Stimulated activated CD4-positive, alpha-beta T cell treated with anti-CD3 and anti-CD28 coated beads, Interleukin-1b, Interleukin-23, amount 100 ng/mL, for 48 hours (primary cell): Measurements from ENCODE around the gene WHAMM.

Source experiments
- DNase-seq: peaks from one replicate; pipeline ENCODE4 v3.0.0-alpha.2; 2020

Gene WHAMM

DNA sequence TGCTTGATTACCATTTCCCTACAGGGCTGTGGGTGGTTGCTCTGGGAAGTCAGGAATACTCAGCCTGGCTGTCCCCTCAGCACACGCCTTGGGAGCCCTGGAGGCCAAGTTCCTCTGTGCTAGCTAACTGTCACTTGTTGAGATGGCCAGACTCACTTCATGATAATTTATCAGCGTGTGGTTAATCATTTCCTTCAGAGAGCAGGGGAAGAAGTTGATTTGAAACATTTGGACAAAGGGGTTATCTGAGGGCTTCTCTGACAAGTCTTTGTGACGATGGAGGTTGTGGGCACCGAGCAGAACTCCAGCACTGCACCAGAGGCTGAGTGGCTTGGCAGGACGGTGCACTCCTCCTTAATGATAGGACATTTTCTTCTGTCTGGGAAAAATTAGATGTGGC is 61.9 kb downstream of the WHAMM start:
- DNase-seq = no peak

DNA sequence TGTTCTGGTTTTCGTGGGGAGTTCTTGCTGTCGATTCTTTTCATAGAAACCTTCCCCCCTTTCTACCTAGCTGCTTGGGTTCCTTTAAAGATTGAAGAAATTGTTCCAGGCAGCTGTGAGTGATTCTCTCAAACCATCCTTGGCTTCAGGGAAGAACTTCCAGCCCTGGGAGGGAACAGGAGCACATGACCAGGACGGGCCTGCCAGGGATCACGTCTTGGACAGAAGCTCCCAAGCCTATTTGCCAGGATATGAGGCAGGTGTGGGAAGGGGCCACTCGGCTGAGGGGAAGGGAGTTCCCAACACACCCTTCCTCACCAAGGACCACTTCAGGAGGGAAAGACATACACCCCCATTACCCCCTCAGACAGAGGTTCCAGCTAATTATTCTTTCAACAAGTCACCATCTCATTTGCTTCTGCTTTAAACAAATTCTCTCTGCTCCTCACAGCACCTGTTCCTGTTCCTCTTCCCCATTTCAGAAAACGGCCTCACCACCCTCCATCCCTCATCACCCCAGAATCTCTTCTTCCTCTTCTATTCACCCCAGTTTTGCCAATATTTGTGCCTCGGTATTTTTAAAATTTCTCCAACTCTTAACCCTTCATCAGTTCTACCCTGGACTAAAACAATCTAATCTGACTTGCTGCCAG is 62.5 kb downstream of the WHAMM start:
- no peak for DNase-seq

- no peak for DNase-seq
Observed at GRCh38 chr15:82873000-82873680, 63.7 kb downstream of the WHAMM start.

DNA sequence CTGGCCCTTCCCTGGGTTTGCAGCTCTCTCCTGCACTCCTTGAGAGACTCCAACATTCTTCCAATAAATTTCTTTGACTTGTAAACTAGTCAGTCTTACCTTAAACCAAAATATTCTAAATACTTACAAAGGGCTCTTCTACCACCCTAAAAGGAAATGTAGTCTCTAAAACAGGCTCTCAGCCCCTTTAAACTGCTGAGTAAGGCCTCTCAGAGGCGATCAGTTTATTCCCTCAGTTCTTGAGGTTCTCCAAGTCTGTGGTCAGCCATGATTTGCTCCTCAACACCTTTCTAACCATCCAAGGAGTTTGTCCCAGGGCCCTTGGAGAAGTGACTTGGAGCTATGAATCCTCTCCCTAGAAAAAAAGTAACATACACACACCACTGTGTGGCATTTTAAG is 64.8 kb downstream of the WHAMM start:
- DNase-seq = no peak

- no peak for DNase-seq
Observed at GRCh38 chr15:82874961-82875360, 65.5 kb downstream of the WHAMM start.

- DNase-seq = no peak
Observed at GRCh38 chr15:82875411-82876003, 66.1 kb downstream of the WHAMM start.

GRCh38 chr15:82877825-82878224 is 68.4 kb downstream of the WHAMM start:
- no peak for DNase-seq

GRCh38 chr15:82878325-82878724 is 68.9 kb downstream of the WHAMM start:
- DNase-seq = no peak

DNA sequence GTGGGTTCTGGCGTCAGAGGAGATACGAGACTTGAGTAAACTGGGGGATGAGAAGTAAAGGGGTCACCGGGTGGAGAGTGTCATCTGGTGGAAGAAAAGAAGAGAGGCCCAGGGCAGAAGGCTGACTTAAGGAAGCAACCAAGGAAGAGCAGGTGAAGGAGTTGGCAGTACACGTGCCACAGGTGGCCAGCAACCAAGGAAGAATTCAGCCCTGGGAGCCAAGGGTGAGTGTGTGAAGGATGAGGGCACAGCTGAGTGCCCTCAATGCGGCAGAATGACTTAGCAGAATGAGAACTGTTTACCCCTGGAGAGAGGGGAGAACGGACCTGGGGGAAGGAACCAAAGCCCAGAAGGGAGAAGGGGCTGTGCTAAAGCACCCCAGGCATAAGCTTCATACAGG is 71.3 kb downstream of the WHAMM start:
- no peak for DNase-seq

DNA sequence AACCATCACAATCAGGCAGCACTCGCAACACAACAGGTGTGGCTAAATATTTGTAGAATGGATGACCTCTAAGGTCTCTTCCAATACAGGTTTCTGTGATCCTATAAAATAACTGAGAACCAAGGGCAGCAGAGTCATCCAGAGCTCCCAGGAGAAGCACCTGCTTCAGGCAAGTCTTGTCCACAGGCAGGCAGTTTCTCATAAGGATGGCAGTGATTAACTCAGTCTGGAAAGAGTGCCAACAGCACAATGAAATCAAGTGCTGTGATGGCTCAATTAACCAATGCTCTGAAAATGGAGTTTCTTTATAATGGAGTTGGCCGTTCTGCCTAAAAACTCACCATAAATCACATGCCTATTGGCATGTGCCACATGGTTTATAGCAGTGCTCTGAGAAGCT is 72.3 kb downstream of the WHAMM start:
- DNase-seq = no peak

GRCh38 chr15:82882273-82882928 is 73.0 kb downstream of the WHAMM start:
- DNase-seq = no peak
